Neutrophil (primary cell): ENCODE data around the gene KIDINS220.

Experiments
- H3K27ac ChIP-seq: fragments of 200-600 bp; sonication (generic); 2 replicates; pipeline ENCODE4 v1.5.1; 2016; ENCODE audit warnings: mild to moderate bottlenecking, moderate library complexity
- H3K27me3 ChIP-seq: fragments of 200-600 bp; sonication (generic); 2 replicates; pipeline ENCODE4 v1.6.0; 2016; ENCODE audit warnings: mild to moderate bottlenecking
- H3K36me3 ChIP-seq: fragments of 200-600 bp; sonication (generic); 2 replicates; pipeline ENCODE4 v1.5.1; 2017
- H3K4me1 ChIP-seq, 2 experiments: fragments of 200-600 bp in 1 of 2; sonication (generic) in 1 of 2; 1 replicate in 1 of 2; 2 replicates in 1 of 2; pipeline versions ENCODE4 v1.5.1 to v1.6.1; 2013 to 2016; ENCODE audit warnings: low read depth in 1 of 2, low read length in 1 of 2, mild to moderate bottlenecking in 1 of 2, moderate library complexity in 1 of 2; ENCODE audit not compliant: control insufficient read depth in 1 of 2, insufficient read depth in 1 of 2
- H3K4me3 ChIP-seq, 2 experiments: fragments of 200-600 bp in 1 of 2; sonication (generic) in 1 of 2; 1 replicate in 1 of 2; 2 replicates in 1 of 2; pipeline ENCODE4 v1.5.1; 2013 to 2016; ENCODE audit warnings: low read depth in 1 of 2, low read length in 1 of 2, mild to moderate bottlenecking in 1 of 2, moderate library complexity in 1 of 2
- H3K9me3 ChIP-seq: fragments of 200-600 bp; sonication (generic); 2 replicates; pipeline ENCODE4 v1.5.1; 2016
- TF ChIP-seq, protein P1 (sequence below): fragments of 200-600 bp; sonication (generic); IDR thresholded peaks from 2 replicates; pipeline ENCODE4 v1.5.1; 2016; ENCODE audit warnings: antibody characterized with exemption

The KIDINS220 gene

DNA sequence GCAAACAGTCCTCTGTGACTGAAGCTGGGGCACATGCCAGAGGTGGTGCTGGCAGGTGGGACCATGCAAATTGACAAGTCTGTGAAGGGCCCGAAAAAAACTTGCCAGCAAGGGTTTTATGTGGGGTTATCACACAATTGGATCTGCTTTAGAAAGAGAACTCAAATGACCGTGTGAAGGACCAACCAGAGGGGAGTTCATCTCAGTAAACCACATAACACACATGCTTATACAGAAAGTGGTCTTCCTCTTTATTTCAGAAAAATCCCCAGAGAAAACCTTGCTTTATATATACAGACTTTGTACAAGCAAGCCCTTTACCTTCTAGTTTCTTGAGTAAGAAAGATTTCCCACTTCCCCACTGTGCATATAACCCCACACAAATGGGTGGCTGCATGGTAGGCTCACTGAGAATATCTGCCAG is 46.7 kb downstream of the KIDINS220 start:
- TF ChIP-seq, protein P1, sequence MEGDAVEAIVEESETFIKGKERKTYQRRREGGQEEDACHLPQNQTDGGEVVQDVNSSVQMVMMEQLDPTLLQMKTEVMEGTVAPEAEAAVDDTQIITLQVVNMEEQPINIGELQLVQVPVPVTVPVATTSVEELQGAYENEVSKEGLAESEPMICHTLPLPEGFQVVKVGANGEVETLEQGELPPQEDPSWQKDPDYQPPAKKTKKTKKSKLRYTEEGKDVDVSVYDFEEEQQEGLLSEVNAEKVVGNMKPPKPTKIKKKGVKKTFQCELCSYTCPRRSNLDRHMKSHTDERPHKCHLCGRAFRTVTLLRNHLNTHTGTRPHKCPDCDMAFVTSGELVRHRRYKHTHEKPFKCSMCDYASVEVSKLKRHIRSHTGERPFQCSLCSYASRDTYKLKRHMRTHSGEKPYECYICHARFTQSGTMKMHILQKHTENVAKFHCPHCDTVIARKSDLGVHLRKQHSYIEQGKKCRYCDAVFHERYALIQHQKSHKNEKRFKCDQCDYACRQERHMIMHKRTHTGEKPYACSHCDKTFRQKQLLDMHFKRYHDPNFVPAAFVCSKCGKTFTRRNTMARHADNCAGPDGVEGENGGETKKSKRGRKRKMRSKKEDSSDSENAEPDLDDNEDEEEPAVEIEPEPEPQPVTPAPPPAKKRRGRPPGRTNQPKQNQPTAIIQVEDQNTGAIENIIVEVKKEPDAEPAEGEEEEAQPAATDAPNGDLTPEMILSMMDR = no peak
- H3K4me3 ChIP-seq = no peak overlapping the region
- H3K27me3 ChIP-seq = no peaks in the 10 kb centered on the region
- no peaks in the 10 kb centered on the region for H3K9me3 ChIP-seq
- H3K27ac ChIP-seq = no peak overlapping the region
- H3K4me1 ChIP-seq = peaks cover 12 to 15% of the 10 kb centered on the region in 2 experiments
- H3K36me3 ChIP-seq = peaks cover 86% of the 10 kb centered on the region

DNA sequence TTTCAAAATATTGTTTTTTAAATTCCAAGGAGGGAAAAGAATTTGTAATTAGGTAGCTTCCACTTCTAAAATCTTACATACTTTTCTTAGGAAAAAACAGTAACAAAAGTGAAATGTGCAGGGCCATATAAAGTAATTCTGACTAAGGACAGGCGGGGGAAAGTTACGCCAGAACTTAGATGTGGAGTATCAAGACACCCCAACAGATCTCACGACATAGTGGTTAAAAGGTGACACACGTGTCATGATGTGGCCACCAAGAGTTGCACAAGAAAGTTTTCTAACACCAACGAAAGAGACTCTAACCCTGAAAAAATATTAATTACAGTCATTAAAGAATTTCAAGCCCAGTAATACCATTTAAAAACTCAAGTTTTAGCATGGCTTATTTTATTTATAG is 51.0 kb downstream of the KIDINS220 start:
- no peaks in the 10 kb centered on the region for H3K27me3 ChIP-seq
- H3K4me3 ChIP-seq = no peak overlapping the region
- H3K9me3 ChIP-seq = no peaks in the 10 kb centered on the region
- peaks cover 66% of the 10 kb centered on the region for H3K36me3 ChIP-seq
- H3K4me1 ChIP-seq = peaks cover 12 to 23% of the 10 kb centered on the region in 2 experiments
- peak overlapping the region; percentile 67 for H3K27ac ChIP-seq
- TF ChIP-seq, protein P1 = no peak

DNA sequence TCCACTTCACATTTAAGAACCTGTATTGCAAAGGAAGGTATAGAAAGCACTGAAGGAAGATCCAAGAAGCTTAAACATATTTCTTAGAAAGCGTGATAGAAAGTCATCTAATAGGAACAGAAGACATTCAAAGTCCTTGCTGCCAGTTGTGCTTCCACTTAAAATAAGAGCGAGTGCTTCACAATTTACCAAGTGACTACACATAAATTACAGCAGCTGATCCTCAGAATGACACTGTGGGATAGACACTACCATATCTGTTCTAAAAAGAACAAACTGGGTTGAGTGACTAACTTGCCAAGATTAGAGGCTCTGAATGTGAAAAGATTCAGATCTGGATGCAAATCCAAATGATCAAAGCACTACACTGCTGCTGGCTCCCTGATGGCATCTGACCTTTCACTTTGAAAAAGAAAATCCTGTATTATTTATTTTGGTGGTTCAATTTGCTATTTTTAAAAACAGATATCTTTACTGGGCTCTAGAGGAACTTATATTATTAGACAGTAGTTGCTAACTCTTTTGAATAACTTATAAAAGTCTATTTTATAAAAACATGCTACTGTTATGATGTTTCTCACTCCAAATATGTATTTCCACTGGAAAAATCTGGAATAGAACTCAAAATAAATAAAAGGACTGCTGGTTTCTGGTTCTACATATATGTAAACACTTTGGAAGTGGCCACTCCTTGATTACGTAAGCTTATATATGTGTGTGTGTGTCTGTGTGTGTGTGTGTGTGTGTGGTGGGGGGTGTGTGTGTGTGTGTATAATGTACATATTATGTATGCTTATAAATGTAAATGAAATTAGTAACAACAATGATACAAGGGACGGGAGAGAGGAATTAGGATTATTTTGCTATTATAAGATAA is 57.4 kb downstream of the KIDINS220 start:
- peaks cover 67% of the 10 kb centered on the region for H3K36me3 ChIP-seq
- TF ChIP-seq, protein P1 = no peak
- H3K4me3 ChIP-seq = no peak overlapping the region
- H3K4me1 ChIP-seq = peaks cover 0 to 1% of the 10 kb centered on the region in 2 experiments
- no peaks in the 10 kb centered on the region for H3K9me3 ChIP-seq
- H3K27ac ChIP-seq = no peak overlapping the region
- H3K27me3 ChIP-seq = no peaks in the 10 kb centered on the region

DNA sequence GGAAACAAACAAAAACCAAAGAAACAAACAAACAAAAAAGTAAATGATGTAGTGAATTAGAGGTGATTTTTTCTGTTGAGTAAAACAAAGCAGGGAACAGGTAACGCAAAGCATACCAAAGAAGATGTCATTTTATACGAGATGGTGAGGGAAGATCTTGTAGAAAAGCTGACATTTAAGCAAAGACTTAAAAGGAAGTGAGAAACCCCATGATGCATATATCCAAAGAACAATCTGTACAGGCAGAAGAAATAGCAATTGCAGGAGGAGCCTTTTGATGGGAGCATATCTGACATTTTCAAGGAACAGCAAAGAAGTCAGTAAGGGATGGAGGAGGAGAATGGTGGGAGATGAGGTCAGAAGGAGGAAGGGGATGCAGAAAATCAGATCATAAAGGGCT is 63.0 kb downstream of the KIDINS220 start:
- Histone ChIP-seq H3K27ac (no peak overlapping the region), H3K36me3 (peaks cover 87% of the 10 kb centered on the region), H3K4me3 (no peak overlapping the region), H3K4me1 (no peaks in the 10 kb centered on the region), H3K9me3 (no peaks in the 10 kb centered on the region), H3K27me3 (no peaks in the 10 kb centered on the region)
- TF ChIP-seq, protein P1 = no peak

DNA sequence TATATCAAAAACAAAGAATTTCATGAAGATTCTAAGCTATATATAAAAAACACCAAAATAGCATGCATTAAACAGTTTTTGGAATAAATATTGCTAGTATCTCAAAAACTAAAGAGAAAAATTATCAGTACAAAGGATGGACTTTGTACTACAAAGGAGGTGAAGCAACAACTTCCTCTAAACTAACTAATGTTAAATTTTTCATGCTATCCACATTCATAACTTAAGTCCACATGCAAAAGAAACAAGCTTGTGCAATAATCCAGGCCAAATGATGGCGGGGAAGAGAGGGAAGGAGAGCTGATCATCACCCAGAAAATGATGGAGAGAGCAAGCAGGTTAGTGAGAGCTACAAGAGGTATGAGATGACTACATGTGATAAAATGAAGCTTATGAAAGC is 70.1 kb downstream of the KIDINS220 start:
- H3K27me3 ChIP-seq = no peaks in the 10 kb centered on the region
- TF ChIP-seq, protein P1 = no peak
- no peaks in the 10 kb centered on the region for H3K9me3 ChIP-seq
- no peak overlapping the region for H3K27ac ChIP-seq
- no peaks in the 10 kb centered on the region for H3K4me1 ChIP-seq
- H3K4me3 ChIP-seq = no peak overlapping the region
- peaks cover 61% of the 10 kb centered on the region for H3K36me3 ChIP-seq
